HG03460 (cell line): ENCODE measurements around the gene ZNF519.
A peak's percentile ranks its signal among the peaks of the same experiment; 100 is the strongest.
"Not testable (repeated sequence)": the region's sequence is repeated elsewhere in the genome, so short reads cannot be mapped to it uniquely, and the experiment has no call there.

Source experiments
- ATAC-seq: cut with Tn5 transposase; IDR thresholded peaks from one replicate; pipeline ENCODE4 v1.9.1; 2021; ENCODE audit not compliant: unreplicated experiment

The ZNF519 gene

DNA sequence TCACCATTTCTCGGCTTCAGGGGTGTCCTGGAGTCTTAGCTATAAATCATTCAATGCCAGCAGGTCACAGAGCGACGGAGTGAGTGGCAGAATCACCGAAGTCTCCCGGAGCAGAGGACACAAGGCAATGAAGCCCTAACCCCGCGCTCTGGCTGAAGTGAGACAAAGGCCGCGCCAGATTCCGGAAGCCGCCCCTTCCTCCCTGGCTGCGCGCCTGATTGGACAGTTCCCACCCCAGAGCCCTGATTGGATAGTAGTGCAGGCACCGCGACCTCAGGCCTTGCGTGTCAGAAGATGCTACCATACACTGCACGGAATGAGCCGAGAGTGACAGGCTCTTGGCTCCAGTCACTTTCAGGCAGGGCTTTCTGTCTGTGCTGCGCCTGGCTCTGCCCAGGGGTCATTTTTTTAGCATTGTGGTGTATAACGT, at the start of gene ZNF519:
Gene ZNF519, minus strand, starts transcription at position 165 of the 430 bp plus-strand sequence. Its CDS starts 158 bp downstream, at position 7.
- ATAC-seq = peak; percentile 100

GRCh38 chr18:14179306-14179705, 47.1 kb upstream of the ZNF519 start:
- ATAC-seq = no peak

DNA sequence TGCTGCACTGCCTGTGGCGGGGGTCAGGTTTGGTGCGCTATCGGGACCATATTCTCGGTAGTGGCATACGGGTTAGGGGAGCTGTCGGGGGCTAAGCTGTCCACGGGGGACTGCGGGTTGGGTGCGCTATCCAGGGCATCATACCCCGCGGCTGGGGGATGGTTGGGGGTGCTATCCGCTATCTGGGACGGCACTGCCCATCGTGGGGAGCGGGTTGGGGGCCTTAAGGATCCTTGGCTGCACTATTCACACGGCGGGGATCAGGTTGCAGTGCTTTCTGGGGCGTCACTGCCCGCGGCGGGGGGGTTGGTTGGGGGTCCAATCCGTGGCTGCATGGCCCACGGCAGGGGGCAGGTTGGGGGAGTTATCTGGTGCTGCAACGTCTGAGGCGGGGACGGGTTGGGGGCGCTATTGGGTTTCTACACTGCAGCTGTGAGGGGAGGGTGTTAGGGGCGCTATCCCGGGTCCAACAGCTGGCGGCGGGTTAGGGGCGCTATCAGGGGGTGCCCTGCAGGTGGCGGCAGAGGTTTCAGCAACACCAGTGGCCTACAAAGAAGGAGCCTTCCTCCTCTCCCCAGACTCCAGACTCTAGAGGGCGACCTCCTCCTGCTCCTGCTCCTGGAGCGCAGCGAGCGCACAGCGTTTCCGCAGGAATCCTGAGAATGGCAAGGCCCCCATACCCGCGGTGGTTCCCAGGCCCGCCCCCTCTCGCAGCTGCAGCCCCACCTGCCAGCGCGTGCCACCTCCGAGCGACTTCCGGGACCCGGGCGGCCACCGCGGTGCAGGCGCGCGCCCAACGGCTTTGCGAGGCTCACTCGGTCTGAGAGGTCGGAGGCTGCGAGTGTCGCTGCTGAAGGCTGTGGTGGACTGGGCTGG, 46.3 kb upstream of the ZNF519 start:
- peak; percentile 85 for ATAC-seq

DNA sequence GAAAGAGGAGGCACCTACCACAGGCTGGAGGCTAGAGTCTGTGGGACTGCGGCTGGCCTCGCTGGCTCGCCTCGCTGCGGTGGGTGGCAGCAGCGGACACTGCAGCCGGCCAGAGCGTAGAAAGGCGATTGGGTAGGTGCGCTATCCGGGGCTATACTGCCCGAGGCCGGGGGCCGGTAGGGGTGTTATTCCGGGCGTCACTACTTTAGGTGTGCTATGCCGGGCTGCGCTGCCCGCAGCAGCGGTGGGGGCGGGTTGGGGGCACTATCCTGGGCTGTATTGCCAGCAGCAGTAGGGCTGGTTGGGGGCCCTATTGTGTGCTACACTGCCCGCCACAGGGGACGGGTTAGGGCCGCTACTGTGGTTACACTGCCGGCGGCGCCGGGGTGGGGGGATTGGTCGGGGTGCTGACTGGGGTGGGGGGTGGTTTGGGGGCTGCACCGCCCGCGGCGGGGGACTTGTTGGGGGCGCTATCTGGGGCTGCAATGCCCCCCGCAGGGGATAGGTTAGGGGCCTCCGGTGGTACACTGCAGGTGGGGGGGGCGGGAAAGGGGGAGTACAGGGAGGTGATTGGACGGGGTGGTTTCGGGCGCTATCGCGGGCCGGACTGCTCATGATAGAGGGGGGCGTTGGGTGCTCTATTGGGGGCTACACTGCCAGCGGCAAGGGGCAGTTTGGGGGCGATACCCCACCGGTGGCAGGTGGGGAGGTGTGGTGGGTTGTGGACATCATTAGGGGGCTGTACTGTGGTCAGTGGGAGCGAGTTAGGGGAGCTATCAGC, 45.5 kb upstream of the ZNF519 start:
- not testable (repeated sequence) for ATAC-seq

- not testable (repeated sequence) for ATAC-seq
Measured at GRCh38 chr18:14175404-14175803, 43.2 kb upstream of the ZNF519 start.

GRCh38 chr18:14174706-14175085, 42.5 kb upstream of the ZNF519 start:
- no peak for ATAC-seq

GRCh38 chr18:14174002-14174705, 41.9 kb upstream of the ZNF519 start:
- ATAC-seq = not testable (repeated sequence)

DNA sequence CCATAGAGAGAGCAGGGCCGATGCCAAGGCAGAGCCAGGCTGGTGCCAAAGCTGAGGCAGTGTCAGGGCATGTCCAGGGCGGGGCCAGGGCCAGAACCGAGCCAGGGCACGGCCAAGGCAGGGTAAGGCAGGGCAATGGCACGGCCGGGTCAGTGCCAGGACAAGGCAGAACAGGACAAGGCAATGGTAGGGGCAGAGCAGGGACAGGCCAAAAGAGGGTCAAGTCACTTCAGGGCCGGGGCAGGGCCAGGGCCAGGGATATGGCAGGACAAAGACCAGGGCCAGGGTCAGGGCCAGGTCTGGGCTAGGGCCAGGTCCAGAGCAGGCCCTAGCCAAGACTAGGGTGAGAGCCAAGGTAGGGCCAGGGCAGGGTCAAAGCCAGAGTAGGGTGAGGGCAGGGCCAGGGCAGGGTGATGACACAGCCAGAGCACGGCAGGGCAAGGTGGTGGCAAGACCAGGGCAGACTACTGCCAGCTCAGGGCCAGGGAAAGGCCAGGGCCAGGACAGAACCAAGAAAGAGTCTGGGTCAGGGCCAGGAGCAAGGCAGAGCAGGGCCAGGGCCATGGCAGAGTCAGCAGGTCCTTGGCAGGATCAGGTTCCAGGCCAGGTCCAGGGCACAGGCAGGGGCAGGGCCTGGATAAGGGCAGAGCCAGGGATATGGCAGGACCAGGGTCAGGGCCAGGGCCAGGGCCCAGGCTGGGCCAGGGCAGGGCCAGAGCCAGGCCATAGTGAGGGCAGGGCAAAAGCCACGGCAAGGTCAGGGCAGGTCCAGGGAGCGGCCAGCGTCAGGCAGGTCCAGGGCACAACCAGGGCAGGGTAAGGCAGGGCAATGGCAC, 41.1 kb upstream of the ZNF519 start:
- ATAC-seq = not testable (repeated sequence)

- not testable (repeated sequence) for ATAC-seq
Measured at GRCh38 chr18:14172142-14173115, 40.2 kb upstream of the ZNF519 start.

GRCh38 chr18:14171301-14172141, 39.3 kb upstream of the ZNF519 start:
- not testable (repeated sequence) for ATAC-seq

DNA sequence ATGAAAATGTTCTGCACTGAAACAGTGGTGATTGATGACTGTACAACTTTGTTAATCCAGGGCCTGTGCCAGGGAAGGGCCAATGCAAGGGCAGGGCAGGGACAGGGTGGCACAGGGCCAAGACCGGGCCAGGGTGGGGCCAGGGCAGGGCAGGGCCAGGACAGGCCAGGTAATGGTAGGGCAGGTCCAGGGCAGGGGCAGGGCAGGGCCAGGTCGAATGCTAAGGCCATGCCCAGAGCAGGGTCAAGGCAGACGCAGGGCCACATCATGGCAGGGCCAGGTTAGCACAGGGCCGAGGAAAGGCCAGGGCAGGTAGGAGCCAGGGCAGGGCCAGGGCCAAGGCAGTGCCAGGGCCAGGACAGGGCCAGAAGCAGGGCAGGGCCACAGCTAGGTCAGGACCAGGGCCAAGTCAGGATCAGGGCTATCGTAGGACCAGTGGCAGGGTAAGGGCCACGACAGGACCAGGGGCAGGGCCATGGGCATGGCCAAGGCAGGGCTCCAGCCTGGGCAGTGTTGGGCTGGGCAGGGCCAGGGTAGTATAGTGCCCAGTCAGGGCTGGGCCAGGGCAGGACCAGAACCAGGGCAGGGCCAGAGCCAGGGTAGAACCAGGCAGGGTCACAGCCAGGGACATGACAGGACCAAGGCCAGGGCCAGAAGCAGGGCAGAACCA, 38.3 kb upstream of the ZNF519 start:
- not testable (repeated sequence) for ATAC-seq

DNA sequence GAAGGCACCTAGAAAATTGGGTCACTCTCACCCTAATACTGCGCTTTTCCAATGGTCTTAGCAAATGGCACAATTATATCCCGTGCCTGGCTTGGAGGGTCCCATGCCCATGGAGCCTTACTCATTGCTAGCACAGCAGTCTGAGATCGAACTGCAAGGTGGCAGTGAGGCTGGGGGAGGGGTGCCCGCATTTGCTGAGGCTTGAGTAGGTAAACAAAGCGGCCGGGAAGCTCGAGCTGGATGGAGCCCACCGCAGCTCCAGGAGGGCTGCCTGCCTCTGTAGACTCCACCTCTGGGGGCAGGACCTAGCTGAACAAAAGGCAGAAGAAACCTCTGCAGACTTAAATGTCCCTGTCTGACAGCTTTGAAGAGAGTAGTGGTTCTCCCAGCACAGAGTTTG, 30.7 kb upstream of the ZNF519 start:
- not testable (repeated sequence) for ATAC-seq

GRCh38 chr18:14151564-14152113, 19.4 kb upstream of the ZNF519 start:
- ATAC-seq = not testable (repeated sequence)

DNA sequence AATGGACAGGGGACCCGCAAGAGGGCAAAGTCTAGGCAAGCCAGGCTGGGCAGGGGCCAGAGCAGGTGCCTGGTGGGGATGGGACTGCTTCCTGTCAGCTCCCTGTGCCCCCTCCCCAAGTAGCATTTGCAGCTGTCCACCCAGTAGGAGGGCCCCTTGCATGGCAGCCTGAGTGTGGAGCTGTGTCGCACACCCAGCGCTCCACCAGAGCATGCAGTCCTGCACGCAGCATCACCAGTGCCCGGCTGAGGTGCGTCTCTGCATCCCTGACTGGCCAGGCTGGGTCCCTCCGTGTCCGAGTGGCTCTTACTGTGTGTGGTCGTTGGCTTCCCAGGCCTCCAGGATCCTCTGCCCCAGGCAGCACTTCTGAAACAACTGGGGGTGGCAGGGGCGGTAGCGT, 18.5 kb upstream of the ZNF519 start:
- ATAC-seq = not testable (repeated sequence)

- not testable (repeated sequence) for ATAC-seq
Measured at GRCh38 chr18:14149916-14150420, 17.7 kb upstream of the ZNF519 start.

- ATAC-seq = not testable (repeated sequence)
Measured at GRCh38 chr18:14149121-14149850, 17.1 kb upstream of the ZNF519 start.
